A673 (cell line): Measurements from ENCODE around the gene HCCS. TPM values are rescaled to one million over a fixed set of nuclear protein-coding genes. Genes with fewer than 3 reads are reported as not detected.

Experiments used
- BruUV-seq: library from RNA; stranded (reverse); fragments of 400-500 nt; replicated peaks from 2 replicates; lab custom pipeline; 2021; lab: Mats Ljungman, UMichigan
- CTCF ChIA-PET: fragments of 300-600 bp; sonication (Branson Sonifier 250); formaldehyde crosslinking; loops from one replicate; lab custom pipeline; 2022; ENCODE audit warnings: antibody characterized with exemption; lab: Charles Lee
- POLR2A ChIA-PET: fragments of 300-600 bp; sonication (Branson Sonifier 250); formaldehyde crosslinking; loops from one replicate; lab custom pipeline; 2022; ENCODE audit warnings: antibody characterized with exemption; ENCODE audit not compliant: low non-redundant PET; lab: Charles Lee
- DNase-seq: peaks from one replicate; pipeline ENCODE4 v3.0.0-alpha.2; 2015; ENCODE audit warnings: low spot score
- H3K27ac ChIP-seq: fragments of 200-600 bp; sonication (generic); 2 replicates; pipeline ENCODE4 v1.5.1; 2016; ENCODE audit warnings: mixed run types, low read depth, mild to moderate bottlenecking, mixed read lengths, antibody characterized with exemption, low read length; ENCODE audit not compliant: poor library complexity, severe bottlenecking
- H3K27me3 ChIP-seq: fragments of 200-600 bp; sonication (generic); replicated peaks from 2 replicates; pipeline ENCODE4 v1.6.1; 2017; ENCODE audit warnings: mixed run types, low read depth, mild to moderate bottlenecking, mixed read lengths, antibody characterized with exemption, low read length; ENCODE audit not compliant: insufficient read depth, poor library complexity
- H3K36me3 ChIP-seq: fragments of 200-600 bp; sonication (generic); 2 replicates; pipeline ENCODE4 v1.6.1; 2016; ENCODE audit warnings: mixed run types, mild to moderate bottlenecking, mixed read lengths, antibody characterized with exemption, low read length; ENCODE audit not compliant: insufficient read depth, poor library complexity, severe bottlenecking
- H3K4me1 ChIP-seq: fragments of 200-600 bp; sonication (generic); 2 replicates; pipeline ENCODE4 v1.6.1; 2017; ENCODE audit warnings: mixed run types, mild to moderate bottlenecking, mixed read lengths, antibody characterized with exemption, low read length; ENCODE audit not compliant: insufficient read depth, poor library complexity, severe bottlenecking
- H3K4me3 ChIP-seq: fragments of 200-600 bp; sonication (generic); 2 replicates; pipeline ENCODE4 v1.5.1; 2016; ENCODE audit warnings: low read depth, mixed run types, mild to moderate bottlenecking, mixed read lengths, low read length; ENCODE audit not compliant: poor library complexity, severe bottlenecking
- H3K9me3 ChIP-seq: fragments of 200-600 bp; sonication (generic); 2 replicates; pipeline ENCODE4 v1.6.1; 2016; ENCODE audit warnings: mixed run types, low read depth, mild to moderate bottlenecking, mixed read lengths, antibody characterized with exemption, low read length; ENCODE audit not compliant: poor library complexity, severe bottlenecking
- EZH2 ChIP-seq: fragments of 200-600 bp; sonication (generic); IDR thresholded peaks from 2 replicates; pipeline ENCODE4 v1.6.1; 2017; ENCODE audit warnings: borderline replicate concordance, low read depth, mild to moderate bottlenecking, mixed read lengths, antibody characterized with exemption, low read length; ENCODE audit not compliant: poor library complexity, severe bottlenecking
- intact Hi-C: fragments of 100-400 bp; cut with micrococcal nuclease; formaldehyde crosslinking; loops from one replicate; pipeline ENCODE4 v1.10.0; 2022; ENCODE audit not compliant: unreplicated experiment
- total RNA-seq: library from RNA; stranded (reverse); gene quantifications from 2 replicates; pipeline ENCODE4 v1.2.3, GENCODE V29; 2021
- TF ChIP-seq, protein P1 (sequence below): fragments of 300-800, 200-600 bp; sonication (generic); conservative IDR thresholded peaks from 2 replicates; pipeline ENCODE4 v1.5.1; 2017; ENCODE audit warnings: low read depth, mild to moderate bottlenecking, antibody characterized with exemption, low read length, moderate library complexity, mixed read lengths

HCCS gene
- total RNA-seq, 1 experiment from 2014 or later: 51.2 TPM

DNA sequence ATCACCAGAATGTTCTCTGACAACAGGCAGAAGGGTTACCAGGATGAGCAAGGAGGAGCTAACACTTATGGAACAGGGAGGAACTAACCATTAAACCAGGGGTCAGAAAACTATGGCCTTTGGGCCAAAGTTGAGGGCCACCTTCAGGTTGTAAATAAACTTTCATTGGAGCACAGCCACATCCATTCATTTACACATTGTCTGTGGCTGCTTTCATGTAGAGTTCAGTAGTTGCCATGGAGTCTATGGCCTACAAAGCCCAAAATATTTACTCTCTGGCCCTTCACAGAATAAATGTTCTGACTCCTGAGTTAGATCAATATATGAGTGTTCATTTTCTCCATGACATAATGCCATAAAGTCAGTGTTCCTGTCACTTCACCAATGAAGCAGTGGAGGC, 13.2 kb upstream of the HCCS start:
- H3K36me3 ChIP-seq: no peaks in the 10 kb centered on the region
- CTCF ChIA-PET: no interaction called here
- intact Hi-C loops: no loop called here
- H3K4me1 ChIP-seq: no peaks in the 10 kb centered on the region
- DNase-seq: no peak
- H3K27me3 ChIP-seq: no peaks in the 10 kb centered on the region
- no TSS peak for BruUV-seq
- TF ChIP-seq, protein P1, sequence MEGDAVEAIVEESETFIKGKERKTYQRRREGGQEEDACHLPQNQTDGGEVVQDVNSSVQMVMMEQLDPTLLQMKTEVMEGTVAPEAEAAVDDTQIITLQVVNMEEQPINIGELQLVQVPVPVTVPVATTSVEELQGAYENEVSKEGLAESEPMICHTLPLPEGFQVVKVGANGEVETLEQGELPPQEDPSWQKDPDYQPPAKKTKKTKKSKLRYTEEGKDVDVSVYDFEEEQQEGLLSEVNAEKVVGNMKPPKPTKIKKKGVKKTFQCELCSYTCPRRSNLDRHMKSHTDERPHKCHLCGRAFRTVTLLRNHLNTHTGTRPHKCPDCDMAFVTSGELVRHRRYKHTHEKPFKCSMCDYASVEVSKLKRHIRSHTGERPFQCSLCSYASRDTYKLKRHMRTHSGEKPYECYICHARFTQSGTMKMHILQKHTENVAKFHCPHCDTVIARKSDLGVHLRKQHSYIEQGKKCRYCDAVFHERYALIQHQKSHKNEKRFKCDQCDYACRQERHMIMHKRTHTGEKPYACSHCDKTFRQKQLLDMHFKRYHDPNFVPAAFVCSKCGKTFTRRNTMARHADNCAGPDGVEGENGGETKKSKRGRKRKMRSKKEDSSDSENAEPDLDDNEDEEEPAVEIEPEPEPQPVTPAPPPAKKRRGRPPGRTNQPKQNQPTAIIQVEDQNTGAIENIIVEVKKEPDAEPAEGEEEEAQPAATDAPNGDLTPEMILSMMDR: no peak
- TF ChIP-seq EZH2: no peak
- H3K9me3 ChIP-seq: no peaks in the 10 kb centered on the region
- no peak overlapping the region for H3K27ac ChIP-seq
- no peak overlapping the region for H3K4me3 ChIP-seq
- POLR2A ChIA-PET: no interaction called here

DNA sequence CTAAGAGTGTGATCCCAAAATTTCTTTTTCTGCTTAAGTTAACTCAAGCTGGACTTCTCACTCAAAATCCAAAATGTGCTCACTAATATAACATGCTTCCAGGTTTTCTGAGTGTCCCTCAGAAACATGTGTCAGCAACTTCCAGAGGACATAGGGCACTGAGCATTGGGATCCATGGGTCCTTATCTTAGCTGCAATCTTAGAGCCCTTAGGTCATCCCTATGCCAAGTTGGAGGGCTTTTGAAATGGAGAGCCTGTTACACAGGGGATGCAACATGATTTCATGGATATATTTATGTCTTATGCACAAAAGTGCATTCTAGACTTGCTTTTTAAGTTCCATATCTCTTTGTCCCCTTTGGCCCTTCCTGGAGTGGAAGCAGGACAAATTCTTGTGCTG, 11.7 kb upstream of the HCCS start:
- intact Hi-C loops: no loop called here
- H3K4me1 ChIP-seq: no peaks in the 10 kb centered on the region
- H3K27ac ChIP-seq: no peak overlapping the region
- DNase-seq: no peak
- no peak overlapping the region for H3K4me3 ChIP-seq
- H3K27me3 ChIP-seq: no peaks in the 10 kb centered on the region
- ChIA-PET CTCF (no interaction called here), POLR2A (no interaction called here)
- no peaks in the 10 kb centered on the region for H3K36me3 ChIP-seq
- no peaks in the 10 kb centered on the region for H3K9me3 ChIP-seq
- BruUV-seq: no TSS peak
- no peak for TF ChIP-seq EZH2
- TF ChIP-seq, protein P1: no peak

DNA sequence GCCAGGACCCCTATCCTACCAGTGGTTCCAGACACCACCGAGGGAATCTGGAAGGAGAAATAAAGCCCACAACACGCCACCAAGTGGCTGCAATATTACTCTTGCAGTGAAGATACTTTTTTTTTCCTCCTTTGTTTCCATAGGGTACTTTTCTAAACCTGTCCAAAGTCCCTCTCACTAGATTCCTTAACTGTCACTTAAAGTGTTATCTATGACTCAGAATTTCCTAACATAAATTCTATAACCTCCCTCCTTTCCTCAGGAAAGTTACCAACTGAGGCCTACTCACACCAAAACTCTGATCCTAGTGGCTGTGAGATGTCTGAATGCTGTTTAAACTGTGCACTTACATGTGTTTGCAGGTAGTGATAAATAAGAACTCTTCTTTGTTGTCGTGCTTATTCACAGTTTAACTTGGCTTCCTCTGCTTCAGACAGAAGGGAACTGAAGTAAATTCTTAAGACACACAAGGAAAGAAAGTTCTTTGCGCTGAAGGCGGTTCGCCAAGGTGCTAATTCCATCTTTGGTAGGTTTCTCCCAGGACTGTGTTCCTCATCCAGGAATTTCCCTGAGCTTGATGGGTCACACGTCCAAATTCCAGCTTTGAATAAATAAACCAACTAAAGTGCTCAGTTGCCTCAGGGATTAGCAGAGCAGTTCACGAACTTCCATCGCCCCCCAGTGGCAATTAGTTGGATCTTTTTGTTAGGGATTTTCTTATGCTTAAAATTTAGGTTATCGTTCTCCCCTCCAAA, 10.7 kb upstream of the HCCS start:
- CTCF ChIA-PET: interaction anchor here (0.5 to 0.9 kb wide), 3 partner anchors 331 to 910 kb away, joined by 3 read pairs; no protein-coding TSS in a partner anchor
- Histone ChIP-seq H3K27me3 (no peaks in the 10 kb centered on the region), H3K36me3 (no peaks in the 10 kb centered on the region), H3K4me1 (no peaks in the 10 kb centered on the region), H3K4me3 (no peak overlapping the region), H3K27ac (no peak overlapping the region), H3K9me3 (no peaks in the 10 kb centered on the region)
- TF ChIP-seq, protein P1: peak; percentile 57
- TF ChIP-seq EZH2: no peak
- POLR2A ChIA-PET: no interaction called here
- intact Hi-C loops: loop anchor here (5.0 to 10.0 kb wide), 2 partner anchors 373 to 916 kb away; no protein-coding TSS in a partner anchor
- peak; percentile 55 for DNase-seq
- no TSS peak for BruUV-seq
